ENCODE data around the gene PCNX2. TPM values are rescaled to one million over a fixed set of nuclear protein-coding genes. Genes with fewer than 3 reads are reported as not detected.

Gene PCNX2
- total RNA-seq, 2 donors from 2014 or later, result 23.9 to 39.1 TPM

- Mint-ChIP-seq H3K4me3 (no peak overlapping the region), H3K36me3 (ENCODE audit: low read depth) (peaks cover 4% of the 10 kb centered on the region), H3K27ac (no peak overlapping the region), H3K4me1 (no peaks in the 10 kb centered on the region), H3K9me3 (no peaks in the 10 kb centered on the region), H3K27me3 (ENCODE audit: insufficient read depth) (no peaks in the 10 kb centered on the region)
- H3K9me3 ChIP-seq (ENCODE audit: control insufficient read depth, low read length), result no peaks in the 10 kb centered on the region
- WGBS, 2 experiments (ENCODE audit: insufficient coverage in 1 of 2, insufficient read length in 1 of 2), result 93 to 98% methylated on average over 5 to 25 of the region's 25 CpGs
- peak; percentile 38 for DNase-seq
- H3K27ac ChIP-seq (ENCODE audit: low read depth, low read length), result peak overlapping the region; percentile 24
- no peak overlapping the region for H3K4me3 ChIP-seq (ENCODE audit: low read length)
- no peaks in the 10 kb centered on the region for H3K4me1 ChIP-seq (ENCODE audit: control insufficient read depth, insufficient read depth, low read length)
- no peak for TF ChIP-seq CTCF (conservative IDR thresholded peaks at IDR 0.05)
- no peak overlapping the region for H3K9ac ChIP-seq (ENCODE audit: extremely low read depth, low read length, poor library complexity, severe bottlenecking)
- no peaks in the 10 kb centered on the region for H3K36me3 ChIP-seq (ENCODE audit: control insufficient read depth, insufficient read depth, low read length)
- no peaks in the 10 kb centered on the region for H3K27me3 ChIP-seq (ENCODE audit: control insufficient read depth, insufficient read depth, low read length, poor library complexity, severe bottlenecking)
These were observed 311.5 kb downstream of the PCNX2 start for GRCh38 chr1:232983817-232984567.

GRCh38 chr1:232983375-232983774 is 312.1 kb downstream of the PCNX2 start:
- H3K9me3 Mint-ChIP-seq, result no peaks in the 10 kb centered on the region
- Histone ChIP-seq H3K9me3 (ENCODE audit: control insufficient read depth, low read length) (no peaks in the 10 kb centered on the region), H3K27me3 (ENCODE audit: control insufficient read depth, insufficient read depth, low read length, poor library complexity, severe bottlenecking) (no peaks in the 10 kb centered on the region), H3K4me1 (ENCODE audit: control insufficient read depth, insufficient read depth, low read length) (no peaks in the 10 kb centered on the region), H3K9ac (ENCODE audit: extremely low read depth, low read length, poor library complexity, severe bottlenecking) (no peak overlapping the region), H3K36me3 (ENCODE audit: control insufficient read depth, insufficient read depth, low read length) (no peaks in the 10 kb centered on the region), H3K27ac (ENCODE audit: low read depth, low read length) (no peak overlapping the region), H3K4me3 (ENCODE audit: low read length) (no peak overlapping the region)
- H3K27ac Mint-ChIP-seq, result no peak overlapping the region
- WGBS, 2 experiments (ENCODE audit: insufficient coverage in 1 of 2, insufficient read length in 1 of 2), result 97% methylated on average over 13 to 14 of the region's 14 CpGs
- peaks cover 9% of the 10 kb centered on the region for H3K36me3 Mint-ChIP-seq (ENCODE audit: low read depth)
- H3K4me3 Mint-ChIP-seq, result no peak overlapping the region
- H3K4me1 Mint-ChIP-seq, result no peaks in the 10 kb centered on the region
- no peak for DNase-seq
- TF ChIP-seq CTCF (conservative IDR thresholded peaks at IDR 0.05), result no peak
- H3K27me3 Mint-ChIP-seq (ENCODE audit: insufficient read depth), result no peaks in the 10 kb centered on the region

GRCh38 chr1:232982238-232982944 is 313.1 kb downstream of the PCNX2 start:
- no peak overlapping the region for H3K27ac ChIP-seq (ENCODE audit: low read depth, low read length)
- 93 to 99% methylated on average over 10 to 13 of the region's 13 CpGs for WGBS, 2 experiments (ENCODE audit: insufficient coverage in 1 of 2, insufficient read length in 1 of 2)
- H3K27me3 Mint-ChIP-seq (ENCODE audit: insufficient read depth), result no peaks in the 10 kb centered on the region

More at GRCh38 chr1:232982238-232982944, 313.1 kb downstream of the PCNX2 start:
- no peaks in the 10 kb centered on the region for H3K9me3 ChIP-seq (ENCODE audit: control insufficient read depth, low read length)
- TF ChIP-seq CTCF (conservative IDR thresholded peaks at IDR 0.05), result no peak
- Mint-ChIP-seq H3K9me3 (no peaks in the 10 kb centered on the region), H3K27ac (no peak overlapping the region), H3K4me1 (no peaks in the 10 kb centered on the region), H3K36me3 (ENCODE audit: low read depth) (peaks cover 9% of the 10 kb centered on the region), H3K4me3 (no peak overlapping the region)
- H3K9ac ChIP-seq (ENCODE audit: extremely low read depth, low read length, poor library complexity, severe bottlenecking), result no peak overlapping the region
- H3K27me3 ChIP-seq (ENCODE audit: control insufficient read depth, insufficient read depth, low read length, poor library complexity, severe bottlenecking), result no peaks in the 10 kb centered on the region
- no peaks in the 10 kb centered on the region for H3K36me3 ChIP-seq (ENCODE audit: control insufficient read depth, insufficient read depth, low read length)
- no peaks in the 10 kb centered on the region for H3K4me1 ChIP-seq (ENCODE audit: control insufficient read depth, insufficient read depth, low read length)
- no peak overlapping the region for H3K4me3 ChIP-seq (ENCODE audit: low read length)
- no peak for DNase-seq

All from endodermal cell (in vitro differentiated cells).